Measurements from ENCODE around the gene UBE2A.

UBE2A gene

DNA sequence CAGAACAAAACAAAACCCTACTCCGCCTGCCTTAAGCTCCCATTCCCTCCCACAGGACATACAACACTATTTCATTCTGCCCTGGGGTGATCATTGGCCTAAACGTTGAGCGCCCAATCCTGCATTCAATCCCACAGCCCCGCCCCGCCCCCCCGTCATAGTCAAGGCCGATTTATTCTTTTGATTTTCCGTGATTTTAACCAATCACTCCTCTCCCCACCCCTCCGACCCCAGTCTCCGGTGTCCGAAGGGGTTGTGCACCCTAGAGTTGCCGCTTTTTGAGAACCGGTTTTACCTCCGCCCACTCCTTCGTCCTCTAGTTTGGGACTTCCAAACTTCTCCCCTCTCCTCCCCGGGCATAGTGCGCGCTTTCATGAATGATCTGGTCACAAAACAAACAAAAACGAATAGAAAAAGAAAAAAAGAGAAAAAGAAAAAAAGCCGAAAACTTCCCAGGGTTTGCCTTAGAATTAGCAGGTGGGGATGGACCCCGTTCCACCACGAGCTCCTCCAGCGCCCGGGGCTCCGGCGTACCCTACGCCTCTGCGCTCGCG is 446 bp upstream of the UBE2A start:
- Histone ChIP-seq H3K4me3 (ENCODE audit: low read length) (peak overlapping the region; percentile 78), H3K9me3 (ENCODE audit: insufficient read depth, low read depth, low read length) (no peaks in the 10 kb centered on the region), H3K9ac (ENCODE audit: low read depth, low read length) (peak overlapping the region; percentile 58; the same call in 1 of the 2 replicates), H3K27me3 (ENCODE audit: insufficient read depth, low read length) (no peaks in the 10 kb centered on the region), H3K36me3 (ENCODE audit: insufficient read depth, low read depth, low read length) (peaks cover 18% of the 10 kb centered on the region; the same call in 1 of the 2 replicates), H3K4me1 (ENCODE audit: insufficient read depth, low read length) (no peaks in the 10 kb centered on the region; the same call in 1 of the 2 replicates), H3K27ac (ENCODE audit: low read length) (no peak overlapping the region)

DNA sequence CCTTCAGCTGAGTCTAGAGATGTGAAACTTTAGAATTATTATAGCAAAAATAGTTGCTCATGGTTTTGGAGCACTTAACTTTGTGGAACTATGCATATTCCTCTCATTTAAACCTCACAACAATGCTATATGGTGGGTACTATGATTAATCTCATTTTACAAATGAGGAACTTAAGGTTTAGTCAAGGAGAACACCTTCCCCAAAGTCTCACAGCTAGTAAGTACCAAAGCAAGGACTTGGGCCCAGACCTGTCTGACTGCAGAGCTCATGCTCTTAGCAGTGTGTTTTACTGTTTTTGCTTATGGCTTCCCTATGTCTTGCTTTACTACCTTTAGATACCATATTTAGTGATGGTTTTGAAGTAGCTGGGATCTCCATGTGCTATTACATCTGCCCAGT is 5.1 kb downstream of the UBE2A start:
- no peaks in the 10 kb centered on the region for H3K9me3 ChIP-seq (ENCODE audit: insufficient read depth, low read depth, low read length)
- H3K27me3 ChIP-seq (ENCODE audit: insufficient read depth, low read length), result no peaks in the 10 kb centered on the region
- peaks cover 25% of the 10 kb centered on the region; the same call in 1 of the 2 replicates for H3K36me3 ChIP-seq (ENCODE audit: insufficient read depth, low read depth, low read length)
- no peaks in the 10 kb centered on the region; the same call in 1 of the 2 replicates for H3K4me1 ChIP-seq (ENCODE audit: insufficient read depth, low read length)
- no peak overlapping the region for H3K27ac ChIP-seq (ENCODE audit: low read length)
- H3K9ac ChIP-seq (ENCODE audit: low read depth, low read length), result no peak overlapping the region
- no peak overlapping the region for H3K4me3 ChIP-seq (ENCODE audit: low read length)

DNA sequence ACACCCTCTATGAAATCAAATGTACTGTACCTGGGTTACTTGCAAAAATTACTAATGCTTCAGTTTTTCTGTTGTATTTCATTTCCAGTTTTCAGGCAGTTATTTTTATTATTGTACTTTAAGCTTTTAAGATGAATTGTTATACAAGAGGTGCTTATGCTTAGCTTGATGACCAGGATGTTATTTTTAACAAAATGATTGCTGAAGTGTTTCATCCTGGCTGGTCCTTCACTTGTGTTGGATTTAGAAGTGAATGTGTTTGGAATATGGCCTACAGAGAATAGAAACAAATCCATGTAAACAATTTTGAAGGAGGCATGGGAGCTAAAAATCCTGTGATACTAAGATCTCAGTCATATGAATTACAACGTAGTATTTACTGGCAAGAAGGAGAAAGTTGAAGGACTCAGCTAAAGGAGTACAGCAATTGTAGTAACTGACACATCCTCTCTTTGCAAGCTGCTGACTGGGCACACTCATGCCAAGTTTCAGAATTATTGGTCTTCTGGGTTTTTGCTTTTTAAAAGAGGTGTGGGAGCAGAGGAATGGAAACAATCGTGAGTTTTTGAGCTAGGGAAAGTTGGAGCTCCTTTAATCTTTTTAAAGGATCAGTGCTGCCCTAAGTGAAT is 9.2 kb downstream of the UBE2A start:
- no peaks in the 10 kb centered on the region for H3K27me3 ChIP-seq (ENCODE audit: insufficient read depth, low read length)
- peaks cover 8% of the 10 kb centered on the region; the same call in 1 of the 2 replicates for H3K36me3 ChIP-seq (ENCODE audit: insufficient read depth, low read depth, low read length)
- no peak overlapping the region for H3K9ac ChIP-seq (ENCODE audit: low read depth, low read length)
- no peak overlapping the region for H3K27ac ChIP-seq (ENCODE audit: low read length)
- no peaks in the 10 kb centered on the region for H3K9me3 ChIP-seq (ENCODE audit: insufficient read depth, low read depth, low read length)
- no peak overlapping the region for H3K4me3 ChIP-seq (ENCODE audit: low read length)
- no peaks in the 10 kb centered on the region for H3K4me1 ChIP-seq (ENCODE audit: insufficient read depth, low read length)

DNA sequence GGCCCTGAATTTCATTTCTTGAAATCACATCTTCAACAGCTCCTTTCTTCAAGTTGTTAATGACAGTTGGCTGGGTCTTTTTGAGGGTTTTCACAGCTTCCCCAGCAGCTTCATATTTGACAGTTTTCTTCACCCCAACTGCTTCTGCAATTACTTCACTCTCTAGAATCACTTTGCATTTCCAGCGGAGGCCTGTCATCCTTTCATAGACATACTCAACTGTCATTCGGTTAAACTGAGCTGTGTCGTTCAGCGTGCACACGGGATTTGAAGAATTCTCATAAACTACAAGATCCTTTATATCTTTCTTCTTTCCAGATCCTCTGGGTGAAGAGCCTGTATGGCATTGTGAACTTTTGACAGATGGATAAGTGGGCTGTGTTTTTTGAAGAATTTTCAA is 15.4 kb downstream of the UBE2A start:
- no peak overlapping the region for H3K9ac ChIP-seq (ENCODE audit: low read depth, low read length)
- peaks cover 42% of the 10 kb centered on the region for H3K36me3 ChIP-seq (ENCODE audit: insufficient read depth, low read depth, low read length)
- no peaks in the 10 kb centered on the region for H3K9me3 ChIP-seq (ENCODE audit: insufficient read depth, low read depth, low read length)
- H3K27me3 ChIP-seq (ENCODE audit: insufficient read depth, low read length), result no peaks in the 10 kb centered on the region
- no peak overlapping the region for H3K4me3 ChIP-seq (ENCODE audit: low read length)
- H3K4me1 ChIP-seq (ENCODE audit: insufficient read depth, low read length), result no peaks in the 10 kb centered on the region
- no peak overlapping the region for H3K27ac ChIP-seq (ENCODE audit: low read length)

DNA sequence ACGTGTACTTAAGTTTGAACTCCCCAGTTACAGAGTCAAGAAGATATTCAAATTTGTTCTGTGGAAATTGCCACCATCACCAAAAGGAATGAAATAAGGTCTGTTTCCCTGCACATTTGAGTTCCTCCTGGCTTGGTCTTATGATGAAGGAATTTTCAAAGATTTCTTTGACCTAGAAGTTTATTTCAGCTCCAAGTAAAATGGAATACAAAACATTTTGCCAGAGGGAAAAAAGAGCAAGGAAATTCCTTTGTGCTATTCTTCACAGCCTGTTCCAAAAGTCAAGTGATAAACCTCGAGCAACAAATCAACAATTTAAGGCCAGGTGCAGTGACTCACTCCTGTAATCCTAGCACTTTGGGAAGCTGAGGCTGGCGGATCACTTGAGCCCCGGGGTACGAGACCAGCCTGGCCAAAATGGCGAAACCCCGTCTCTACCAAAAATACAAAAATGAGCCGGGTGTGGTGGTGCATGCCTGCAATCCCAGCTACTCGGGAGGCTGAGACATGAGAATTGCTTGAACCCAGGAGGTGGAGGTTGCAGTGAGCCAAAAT is 28.4 kb downstream of the UBE2A start:
- peaks cover 22% of the 10 kb centered on the region for H3K27me3 ChIP-seq (ENCODE audit: insufficient read depth, low read length)
- H3K4me1 ChIP-seq (ENCODE audit: insufficient read depth, low read length), result no peaks in the 10 kb centered on the region
- H3K9me3 ChIP-seq (ENCODE audit: insufficient read depth, low read depth, low read length), result no peaks in the 10 kb centered on the region
- no peak overlapping the region for H3K4me3 ChIP-seq (ENCODE audit: low read length)
- peaks cover 4% of the 10 kb centered on the region; the same call in 1 of the 2 replicates for H3K36me3 ChIP-seq (ENCODE audit: insufficient read depth, low read depth, low read length)
- no peak overlapping the region for H3K9ac ChIP-seq (ENCODE audit: low read depth, low read length)
- no peak overlapping the region for H3K27ac ChIP-seq (ENCODE audit: low read length)

DNA sequence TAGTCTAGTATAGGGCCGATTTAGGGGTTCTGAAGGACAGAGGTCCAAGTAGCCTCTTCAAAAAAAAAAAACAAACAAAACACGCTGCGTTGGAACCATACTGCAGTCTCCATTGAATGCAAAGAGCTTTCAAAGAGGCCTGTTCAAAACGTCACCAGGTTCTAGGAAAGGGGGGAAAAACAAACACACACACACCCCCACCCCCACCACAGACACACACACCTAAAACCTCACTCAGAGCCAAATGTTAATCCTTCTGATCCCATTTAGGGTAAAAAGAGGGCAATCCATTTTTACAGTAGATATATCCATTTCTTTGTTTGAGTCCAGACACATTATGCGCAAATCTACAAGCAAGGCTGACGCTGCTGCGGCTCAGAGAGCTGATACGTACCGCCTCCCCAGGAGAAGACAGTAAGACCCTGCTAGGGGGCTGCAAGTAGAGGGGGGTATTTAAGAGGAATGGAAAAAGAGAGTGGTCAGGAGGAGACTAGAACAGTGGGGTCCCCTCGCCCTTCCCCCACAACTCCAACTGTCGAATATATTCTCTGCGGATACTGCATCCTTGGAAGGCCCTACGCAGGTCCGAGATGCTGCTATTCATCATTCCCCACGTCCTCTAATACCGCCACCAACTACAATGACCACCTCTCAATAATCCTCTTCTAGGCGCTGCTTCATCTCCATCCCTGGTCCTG is 30.6 kb downstream of the UBE2A start:
- Histone ChIP-seq H3K9ac (ENCODE audit: low read depth, low read length) (peak overlapping the region; percentile 41; the same call in 1 of the 2 replicates), H3K36me3 (ENCODE audit: insufficient read depth, low read depth, low read length) (peaks cover 4% of the 10 kb centered on the region; the same call in 1 of the 2 replicates), H3K9me3 (ENCODE audit: insufficient read depth, low read depth, low read length) (no peaks in the 10 kb centered on the region), H3K27me3 (ENCODE audit: insufficient read depth, low read length) (peaks cover 32% of the 10 kb centered on the region), H3K27ac (ENCODE audit: low read length) (no peak overlapping the region), H3K4me1 (ENCODE audit: insufficient read depth, low read length) (no peaks in the 10 kb centered on the region), H3K4me3 (ENCODE audit: low read length) (peak overlapping the region; percentile 77)

DNA sequence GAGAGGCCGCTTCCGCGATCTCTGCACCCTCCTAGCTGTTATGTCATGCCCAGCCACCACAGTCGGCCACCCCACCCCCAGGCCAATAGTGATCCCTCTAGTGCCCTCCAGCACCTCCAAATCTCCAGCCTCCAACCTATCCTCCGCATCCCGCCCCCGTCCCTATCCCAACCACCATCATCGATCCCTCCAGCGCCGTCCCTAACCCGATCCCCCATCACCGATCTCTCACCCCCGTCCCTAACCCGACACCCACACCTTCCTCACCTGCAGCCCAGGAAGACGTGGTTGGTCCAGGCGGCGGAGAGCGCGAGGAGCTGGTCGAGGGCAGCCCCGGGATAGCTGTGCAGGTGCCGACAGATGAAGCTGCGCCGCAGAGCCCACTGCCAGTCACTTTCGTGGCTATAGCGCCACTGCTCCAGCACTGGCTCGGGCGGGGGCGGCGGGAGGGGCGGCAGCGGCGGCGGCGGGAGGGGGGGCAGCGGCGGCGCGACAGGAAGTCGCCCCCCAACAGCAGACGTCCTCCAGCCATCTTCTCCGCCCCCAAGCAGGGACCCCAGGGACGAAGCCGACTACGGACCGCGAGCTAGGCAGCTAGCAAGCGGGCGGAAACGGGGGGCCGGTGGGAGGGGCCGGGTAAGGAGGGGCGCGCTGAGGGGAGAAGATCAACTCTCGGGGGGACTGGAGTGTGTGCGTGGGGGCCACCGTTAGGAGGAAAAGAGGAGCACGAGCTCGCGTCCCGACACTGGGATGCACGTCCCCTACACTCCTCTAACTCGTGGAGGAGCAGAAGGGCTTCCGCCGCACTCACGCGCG is 31.3 kb downstream of the UBE2A start:
- Histone ChIP-seq H3K4me1 (ENCODE audit: insufficient read depth, low read length) (no peaks in the 10 kb centered on the region), H3K27ac (ENCODE audit: low read length) (no peak overlapping the region), H3K36me3 (ENCODE audit: insufficient read depth, low read depth, low read length) (peaks cover 4% of the 10 kb centered on the region; the same call in 1 of the 2 replicates), H3K9me3 (ENCODE audit: insufficient read depth, low read depth, low read length) (no peaks in the 10 kb centered on the region), H3K27me3 (ENCODE audit: insufficient read depth, low read length) (peaks cover 32% of the 10 kb centered on the region), H3K9ac (ENCODE audit: low read depth, low read length) (peak overlapping the region; percentile 92), H3K4me3 (ENCODE audit: low read length) (peak overlapping the region; percentile 82)

DNA sequence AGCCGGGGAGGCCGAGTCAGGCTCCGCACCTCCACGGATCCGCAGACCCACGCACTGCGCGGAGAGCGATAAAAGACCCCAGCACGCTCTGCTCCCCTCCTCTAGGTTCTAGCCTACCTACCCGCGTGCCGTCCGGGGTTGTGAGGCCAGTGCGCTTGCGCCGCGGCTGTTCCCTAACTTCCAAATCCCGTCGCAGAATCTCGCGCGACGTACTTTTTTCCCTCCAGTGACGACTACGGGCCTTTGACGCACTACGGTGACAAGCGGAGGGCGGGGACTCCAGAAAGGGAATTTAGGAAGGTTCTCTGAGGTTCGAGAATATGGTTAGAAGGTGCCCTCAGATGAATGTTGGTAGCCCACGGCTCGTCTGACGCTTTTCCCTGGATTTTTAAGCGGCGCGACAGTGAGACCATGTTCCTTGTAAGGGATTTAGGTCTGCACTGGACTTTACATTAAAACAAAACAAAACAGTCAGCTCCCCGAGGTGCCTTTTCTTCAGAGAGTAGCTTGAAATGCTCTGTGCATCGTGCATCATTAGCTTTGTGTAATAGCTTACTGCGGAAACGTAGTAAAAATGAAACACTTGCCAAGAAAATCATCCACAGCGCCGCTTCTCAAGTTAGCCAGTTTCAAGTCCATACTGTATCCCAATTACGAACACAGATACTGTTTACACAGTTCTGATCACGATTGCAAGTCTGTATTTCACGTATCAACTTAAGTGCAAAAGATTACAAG is 32.1 kb downstream of the UBE2A start, which contains the start of gene NKRF:
TSS of gene NKRF (minus strand) at position 145 of the 738 bp plus-strand sequence.
- H3K4me1 ChIP-seq (ENCODE audit: insufficient read depth, low read length), result no peaks in the 10 kb centered on the region
- H3K36me3 ChIP-seq (ENCODE audit: insufficient read depth, low read depth, low read length), result peaks cover 4% of the 10 kb centered on the region; the same call in 1 of the 2 replicates
- H3K9me3 ChIP-seq (ENCODE audit: insufficient read depth, low read depth, low read length), result no peaks in the 10 kb centered on the region
- no peak within 1 kb of the TSS for H3K27ac ChIP-seq (ENCODE audit: low read length)
- peaks cover 32% of the 10 kb centered on the region for H3K27me3 ChIP-seq (ENCODE audit: insufficient read depth, low read length)
- peak within 1 kb of the TSS; percentile 82 for H3K4me3 ChIP-seq (ENCODE audit: low read length)
- H3K9ac ChIP-seq (ENCODE audit: low read depth, low read length), result peak within 1 kb of the TSS; percentile 92

DNA sequence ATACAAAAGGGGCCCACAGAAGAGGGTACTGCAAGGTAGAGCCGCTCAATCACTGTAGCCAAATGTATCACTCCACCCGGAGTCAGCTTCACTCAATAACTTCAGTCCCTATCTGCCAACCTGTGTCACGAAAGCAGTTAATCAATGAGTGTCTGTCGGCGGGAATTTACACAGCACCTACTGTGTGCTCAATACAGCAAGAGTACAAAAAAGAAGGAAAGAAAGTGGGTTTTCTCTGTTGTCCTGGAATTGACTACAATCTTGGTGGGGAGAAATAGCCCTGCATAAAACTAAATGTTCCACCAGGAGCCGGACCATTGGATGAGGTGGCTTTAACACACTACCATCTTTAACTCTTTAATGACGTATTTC is 32.6 kb downstream of the UBE2A start:
- no peak overlapping the region for H3K27ac ChIP-seq (ENCODE audit: low read length)
- H3K4me1 ChIP-seq (ENCODE audit: insufficient read depth, low read length), result no peaks in the 10 kb centered on the region
- peaks cover 4% of the 10 kb centered on the region; the same call in 1 of the 2 replicates for H3K36me3 ChIP-seq (ENCODE audit: insufficient read depth, low read depth, low read length)
- no peaks in the 10 kb centered on the region for H3K9me3 ChIP-seq (ENCODE audit: insufficient read depth, low read depth, low read length)
- peaks cover 32% of the 10 kb centered on the region for H3K27me3 ChIP-seq (ENCODE audit: insufficient read depth, low read length)
- peak overlapping the region; percentile 92; the same call in 1 of the 2 replicates for H3K9ac ChIP-seq (ENCODE audit: low read depth, low read length)
- H3K4me3 ChIP-seq (ENCODE audit: low read length), result peak overlapping the region; percentile 82; the same call in 1 of the 2 replicates

DNA sequence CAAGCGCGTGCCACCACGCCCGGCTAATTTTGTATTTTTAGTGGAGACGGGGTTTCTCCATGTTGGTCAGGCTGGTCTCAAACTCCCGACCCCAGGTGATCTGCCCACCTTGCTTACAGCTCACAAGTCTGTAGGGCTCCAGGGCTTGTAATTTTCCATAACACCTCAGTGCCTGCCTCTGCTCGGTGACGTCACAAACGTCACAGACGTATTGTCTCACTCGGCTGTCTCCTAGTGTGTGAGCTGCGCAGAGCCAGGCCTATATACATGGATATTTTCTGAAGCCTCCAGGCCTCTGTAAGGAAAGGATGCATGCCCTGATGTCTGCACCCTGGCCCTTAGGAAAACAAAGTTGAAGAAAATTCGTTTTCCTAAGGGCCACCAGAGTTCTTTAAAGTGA is 40.4 kb downstream of the UBE2A start:
- Histone ChIP-seq H3K4me3 (ENCODE audit: low read length) (no peak overlapping the region), H3K9ac (ENCODE audit: low read depth, low read length) (no peak overlapping the region), H3K27ac (ENCODE audit: low read length) (no peak overlapping the region)

More for the DNA sequence above, 40.4 kb downstream of the UBE2A start:
- no peaks in the 10 kb centered on the region for H3K36me3 ChIP-seq (ENCODE audit: insufficient read depth, low read depth, low read length)
- peaks cover 11% of the 10 kb centered on the region; the same call in 1 of the 2 replicates for H3K4me1 ChIP-seq (ENCODE audit: insufficient read depth, low read length)
- no peaks in the 10 kb centered on the region for H3K27me3 ChIP-seq (ENCODE audit: insufficient read depth, low read length)
- no peaks in the 10 kb centered on the region for H3K9me3 ChIP-seq (ENCODE audit: insufficient read depth, low read depth, low read length)

Data from iPS-20b (cell line).